GM19240 (cell line): ENCODE data around the gene PRRC1.
"Not testable (repeated sequence)": the region's sequence is repeated elsewhere in the genome, so short reads cannot be mapped to it uniquely, and the experiment has no call there.

Experiments
- DNase-seq: peaks from one replicate; pipeline ENCODE4 v3.0.0; 2011; ENCODE audit warnings: low spot score; ENCODE audit not compliant: insufficient read length

Gene PRRC1

DNA sequence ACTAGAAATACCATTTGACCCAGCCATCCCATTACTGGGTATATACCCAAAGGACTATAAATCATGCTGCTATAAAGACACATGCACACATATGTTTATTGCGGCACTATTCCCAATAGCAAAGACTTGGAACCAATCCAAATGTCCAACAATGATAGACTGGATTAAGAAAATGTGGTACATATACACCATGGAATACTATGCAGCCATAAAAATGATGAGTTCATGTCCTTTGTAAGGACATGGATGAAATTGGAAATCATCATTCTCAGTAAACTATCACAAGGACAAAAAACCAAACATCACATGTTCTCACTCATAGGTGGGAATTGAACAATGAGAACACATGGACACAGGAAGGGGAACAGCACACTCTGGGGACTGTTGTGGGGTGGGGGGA is 27.8 kb downstream of the PRRC1 start:
- not testable (repeated sequence) for DNase-seq

DNA sequence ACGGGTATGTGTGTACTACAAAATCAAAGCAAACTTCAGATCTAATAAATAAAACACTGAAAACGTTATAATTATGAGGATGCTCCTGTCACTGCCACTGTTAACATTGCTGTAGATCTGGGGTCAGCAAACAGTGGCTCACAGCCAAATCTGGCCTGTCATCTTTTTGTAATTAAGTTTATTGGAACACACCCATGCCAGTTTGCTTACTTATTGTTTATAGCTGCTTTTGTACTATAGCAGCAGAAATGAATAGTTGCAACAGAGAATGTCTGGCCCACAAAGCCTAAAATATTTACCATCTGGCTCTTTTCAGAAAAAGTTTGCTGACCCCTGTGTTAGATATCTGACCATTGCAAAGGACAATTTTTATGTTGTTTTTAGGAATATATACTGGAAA is 32.1 kb downstream of the PRRC1 start:
- no peak for DNase-seq

DNA sequence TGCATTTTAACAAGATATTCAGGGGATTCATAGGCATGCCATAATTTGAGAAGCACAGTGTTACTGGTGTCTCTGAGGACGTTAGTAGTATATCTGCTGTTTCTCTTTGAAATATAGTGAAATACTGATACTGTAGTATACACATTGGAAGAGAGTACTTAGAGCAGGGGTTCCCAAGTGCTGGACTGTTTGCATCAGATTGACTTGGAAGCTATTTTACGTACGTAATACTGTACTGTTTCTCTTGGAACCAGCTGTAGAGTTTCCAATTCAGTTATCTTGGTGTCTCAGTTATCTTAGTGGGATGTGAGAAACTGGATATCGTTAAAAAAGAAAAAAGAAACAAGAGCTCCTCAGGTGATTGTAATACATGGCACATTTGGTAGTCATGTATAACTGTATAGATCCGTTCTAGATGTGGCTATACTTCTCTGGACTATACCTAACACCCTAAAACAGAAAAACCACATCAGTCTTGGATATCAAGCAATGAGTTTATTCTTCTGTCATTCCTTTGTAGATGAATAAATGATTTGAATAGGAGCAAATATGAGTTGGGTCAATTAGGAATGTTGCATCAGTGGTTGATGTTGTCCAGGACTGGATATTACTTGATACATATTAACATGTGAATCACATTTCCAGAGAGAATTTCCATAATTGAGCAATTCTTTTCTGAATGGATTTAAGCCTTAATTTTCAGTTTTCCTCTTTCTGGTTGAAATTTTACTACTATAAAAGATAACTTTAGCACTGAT is 33.4 kb downstream of the PRRC1 start:
- no peak for DNase-seq

DNA sequence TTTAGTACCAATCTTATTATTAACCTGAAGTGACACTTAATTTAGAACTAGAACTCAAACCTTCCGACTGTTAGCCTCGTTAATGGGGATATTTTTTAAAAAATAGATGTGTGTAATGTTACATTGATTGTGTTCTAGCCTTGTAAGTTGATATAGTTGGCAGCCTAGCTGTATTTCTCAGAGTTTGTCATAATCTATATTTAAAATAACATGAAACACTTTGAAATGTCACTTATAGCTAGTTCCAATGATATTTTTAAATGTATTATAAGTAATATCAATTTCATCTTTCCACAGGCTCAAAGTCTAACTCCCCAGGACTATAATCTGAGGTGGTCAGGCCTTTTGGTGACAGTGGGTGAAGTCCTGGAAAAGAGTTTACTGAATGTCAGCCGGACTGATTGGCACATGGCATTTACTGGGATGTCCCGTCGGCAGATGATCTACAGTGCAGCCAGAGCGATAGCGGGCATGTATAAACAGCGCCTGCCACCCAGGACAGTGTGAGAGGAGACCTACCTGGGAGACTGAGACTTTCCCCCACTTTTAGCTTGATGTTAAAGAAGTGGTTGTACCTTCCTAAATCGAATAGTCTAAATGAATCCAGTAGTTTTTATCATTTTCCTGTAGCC is 34.1 kb downstream of the PRRC1 start:
- DNase-seq: no peak

DNA sequence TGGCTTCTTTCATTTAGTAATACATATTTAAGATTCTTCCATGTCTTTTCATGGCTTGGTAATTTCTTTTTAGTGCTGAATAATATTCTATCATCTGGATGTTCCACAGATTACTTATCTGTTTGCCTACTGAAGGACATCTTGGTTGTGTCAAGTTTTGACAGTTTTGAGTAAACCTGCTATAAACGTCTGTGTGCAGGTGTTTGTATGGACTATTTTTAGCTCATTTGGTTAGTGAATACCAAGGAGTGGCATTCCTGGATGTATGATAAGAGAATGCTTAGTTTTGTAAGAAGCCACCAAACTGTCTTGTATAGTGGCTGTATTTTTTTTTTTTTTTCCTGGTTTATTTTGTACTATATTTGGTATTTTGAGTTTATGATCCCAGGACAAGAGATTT is 38.4 kb downstream of the PRRC1 start:
- DNase-seq: no peak

DNA sequence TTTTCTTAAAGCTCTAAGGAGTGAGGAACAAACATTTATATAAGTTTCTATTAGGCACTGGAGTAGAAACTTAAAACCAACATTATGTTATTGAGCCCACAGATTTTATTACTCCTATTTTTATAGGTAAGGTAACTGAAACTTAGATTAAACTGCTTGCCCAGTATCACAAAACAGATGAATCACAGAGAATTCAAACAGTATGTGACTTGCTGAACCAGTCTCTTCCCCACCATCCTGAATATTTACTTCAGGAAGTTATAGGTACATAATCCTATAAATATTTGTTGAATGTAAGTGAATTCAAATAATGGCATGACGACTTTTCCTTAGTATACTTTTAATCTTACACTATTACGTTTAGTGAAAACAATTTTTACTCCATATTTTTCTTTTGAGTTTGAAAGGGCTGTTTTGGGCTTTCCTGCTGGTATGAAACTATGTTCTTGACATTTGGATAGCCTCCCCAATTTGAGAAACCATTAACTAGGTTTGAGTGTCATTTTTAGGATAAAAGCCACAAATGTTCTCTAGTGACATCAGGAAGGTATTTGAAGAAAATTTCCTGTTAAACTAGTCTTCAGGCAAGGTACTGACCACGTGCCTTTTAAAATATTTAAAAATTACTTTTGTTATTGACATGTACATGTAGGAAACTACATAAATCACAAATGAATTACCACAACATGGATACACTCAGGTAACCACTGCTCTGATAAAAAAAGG is 39.3 kb downstream of the PRRC1 start:
- DNase-seq: no peak

DNA sequence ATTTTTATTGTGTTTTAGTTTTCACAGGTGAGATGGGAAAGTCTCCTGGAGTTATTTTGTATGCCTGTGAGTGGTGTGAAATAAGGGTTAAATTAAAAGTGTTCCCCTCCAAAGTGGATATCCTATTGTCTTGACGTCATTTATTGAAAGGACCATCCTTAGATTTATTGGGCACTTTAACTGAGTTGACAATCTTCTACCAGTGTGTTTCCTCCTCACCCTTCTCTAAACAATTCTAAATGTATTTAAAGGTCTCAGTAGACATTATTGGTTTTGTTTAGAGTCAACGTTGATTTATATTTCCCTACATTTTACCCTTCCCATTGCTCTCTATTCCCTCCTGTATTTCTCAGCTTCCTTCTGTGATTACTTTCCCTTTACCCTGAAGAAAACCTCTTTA is 40.8 kb downstream of the PRRC1 start:
- no peak for DNase-seq

DNA sequence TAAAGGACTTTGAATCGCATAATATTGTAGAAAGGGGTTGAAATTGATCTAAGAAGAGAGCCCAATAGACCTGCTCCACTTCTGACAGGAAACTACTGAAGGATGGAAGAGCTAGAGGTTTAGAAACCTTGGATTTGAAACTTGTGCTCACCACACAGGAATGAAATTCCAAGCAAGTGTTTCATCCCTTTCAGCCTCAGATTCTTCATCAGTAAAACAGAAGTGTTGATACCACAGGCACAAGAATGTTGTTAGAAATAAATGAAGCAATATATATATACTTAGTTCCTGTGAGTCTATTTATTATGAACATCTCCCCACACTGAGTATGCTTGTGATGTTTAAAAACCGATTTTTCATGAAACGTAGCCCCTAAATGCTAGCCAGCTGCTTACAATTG is 43.8 kb downstream of the PRRC1 start:
- DNase-seq: no peak

DNA sequence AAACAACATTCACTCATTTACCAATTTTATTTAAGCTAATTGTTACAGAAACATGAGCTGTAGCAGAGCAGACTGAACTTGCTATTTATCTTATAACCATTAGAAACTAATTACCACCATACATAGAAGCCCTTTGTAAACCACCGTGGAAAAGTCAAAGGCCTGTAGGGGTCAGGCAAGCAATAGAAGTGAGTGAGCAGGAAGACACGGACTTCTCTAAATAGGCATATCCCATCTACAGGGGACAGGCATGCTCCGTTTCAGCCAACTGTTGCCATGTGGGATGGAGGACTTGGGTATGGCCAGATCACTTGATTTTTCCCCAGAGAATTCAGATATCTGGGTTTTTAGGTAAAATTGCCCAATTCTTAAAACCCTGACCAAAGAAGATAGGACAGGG is 44.8 kb downstream of the PRRC1 start:
- DNase-seq: no peak

DNA sequence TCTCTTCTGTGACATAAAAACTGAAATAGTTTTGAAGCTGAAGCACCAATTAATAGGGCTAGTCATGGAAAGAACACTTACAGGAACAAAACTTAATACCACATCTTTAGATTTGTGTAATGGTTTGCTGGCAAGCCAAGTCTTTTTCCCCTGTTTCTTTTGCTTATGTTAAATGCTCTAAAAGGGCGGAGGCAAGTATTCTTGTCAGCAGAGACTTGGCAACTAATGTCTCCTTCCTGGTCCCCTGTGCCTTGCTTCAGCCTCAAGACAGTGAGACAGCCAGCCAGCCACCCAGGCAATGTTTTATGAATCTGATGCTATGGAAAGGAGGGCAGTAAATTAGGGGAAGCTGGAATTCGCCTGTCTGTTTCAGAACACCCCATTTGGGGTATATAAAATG is 45.7 kb downstream of the PRRC1 start:
- no peak for DNase-seq

DNA sequence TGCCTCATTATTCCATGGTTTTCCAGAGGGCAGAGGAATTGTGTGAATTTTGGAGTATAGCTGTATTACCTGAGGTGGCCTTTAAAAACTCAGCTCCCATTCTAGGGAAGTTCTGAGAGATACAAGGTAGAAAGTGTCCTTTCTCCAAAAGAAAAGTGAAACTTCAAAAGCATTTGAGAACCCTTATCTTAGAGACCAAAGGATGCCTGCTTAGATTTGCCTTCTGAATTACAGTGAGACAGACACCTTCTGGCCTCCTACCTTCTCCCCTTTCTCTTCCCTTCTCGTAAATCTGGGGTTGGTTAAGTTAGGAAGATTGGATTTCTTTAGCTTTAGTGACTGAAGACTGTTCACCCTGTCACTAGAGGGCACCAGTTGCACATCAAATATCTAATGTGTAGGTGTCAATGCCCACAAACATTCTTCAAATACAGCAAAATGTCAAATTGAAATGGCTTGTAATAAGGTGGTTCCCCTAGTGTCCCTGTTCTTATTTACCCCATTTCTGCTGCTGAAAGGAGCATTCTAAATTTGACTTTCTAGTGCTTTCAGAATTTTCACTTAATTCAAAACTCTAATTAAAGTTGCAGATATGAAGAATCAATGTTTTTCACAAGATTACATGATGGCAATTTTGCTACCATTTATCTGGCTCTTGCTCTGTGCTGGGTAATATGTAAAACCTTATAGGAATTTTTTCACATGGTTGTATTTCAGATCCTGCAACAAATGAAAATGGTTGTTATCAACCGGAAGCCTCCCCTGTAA is 46.7 kb downstream of the PRRC1 start:
- no peak for DNase-seq

DNA sequence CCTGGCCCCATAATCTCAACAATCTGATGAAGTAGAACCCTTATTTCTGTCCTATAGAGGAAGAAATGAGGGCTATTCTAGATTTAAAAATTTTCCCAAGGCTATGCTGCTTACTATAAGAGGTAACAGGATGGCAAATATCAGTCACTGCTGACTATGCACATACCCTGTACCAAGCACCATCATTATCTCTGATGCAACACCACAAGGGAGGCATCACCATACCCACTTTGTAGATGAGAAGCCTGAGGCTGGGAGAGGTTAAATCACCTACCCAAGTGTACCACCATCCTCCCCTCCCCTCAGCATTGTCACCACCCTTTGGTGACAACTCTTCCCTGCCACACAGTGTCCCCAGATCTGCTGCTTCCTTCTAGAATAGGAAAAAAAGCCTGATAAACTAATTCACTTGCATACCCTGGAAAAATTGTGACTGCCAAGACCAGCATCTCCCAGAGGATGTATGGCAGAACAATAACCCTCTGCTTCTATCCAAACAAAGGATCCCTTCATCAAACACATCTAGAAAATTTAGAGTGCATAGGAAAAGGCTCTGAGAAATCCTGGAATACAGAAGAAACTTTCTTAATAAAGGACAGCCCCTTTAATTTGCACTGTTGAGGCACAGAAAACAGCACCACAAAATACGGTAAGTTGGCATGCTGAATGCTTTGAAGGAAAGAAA is 48.3 kb downstream of the PRRC1 start:
- DNase-seq: no peak

DNA sequence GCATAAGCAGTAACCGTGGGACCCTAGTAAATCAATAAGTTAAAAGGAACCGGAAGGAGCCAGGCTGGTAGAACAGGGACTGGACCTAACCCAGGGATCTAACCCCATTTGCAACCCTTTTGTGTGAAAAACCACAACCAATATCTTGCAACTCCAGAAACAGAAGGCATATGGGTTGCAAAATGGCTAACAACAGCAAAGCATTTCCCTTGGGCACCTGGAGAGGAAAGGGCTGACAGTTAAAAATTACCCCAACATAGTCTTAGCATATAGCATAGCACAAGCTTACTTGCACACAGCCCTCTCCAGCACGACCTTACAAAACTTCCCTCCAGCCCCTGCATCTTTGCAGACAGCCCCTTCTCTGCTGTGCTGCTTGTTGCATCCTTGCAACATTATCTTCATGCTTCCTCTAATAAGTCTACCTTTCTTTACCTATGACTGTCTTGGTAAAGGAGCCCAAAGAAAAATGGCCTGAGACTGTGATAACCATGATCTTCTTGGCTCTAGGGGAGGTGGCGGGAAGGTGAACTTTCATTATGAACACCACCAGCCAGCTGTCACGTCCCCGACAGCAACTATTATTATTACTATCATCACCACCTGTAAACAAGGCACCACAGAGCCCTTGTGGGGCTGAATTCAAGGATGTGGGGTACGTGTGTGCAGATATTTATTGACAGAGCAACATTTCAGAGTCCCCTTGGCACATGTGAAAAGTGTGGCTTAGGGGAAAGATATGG is 49.8 kb downstream of the PRRC1 start:
- DNase-seq: peak; percentile 60

DNA sequence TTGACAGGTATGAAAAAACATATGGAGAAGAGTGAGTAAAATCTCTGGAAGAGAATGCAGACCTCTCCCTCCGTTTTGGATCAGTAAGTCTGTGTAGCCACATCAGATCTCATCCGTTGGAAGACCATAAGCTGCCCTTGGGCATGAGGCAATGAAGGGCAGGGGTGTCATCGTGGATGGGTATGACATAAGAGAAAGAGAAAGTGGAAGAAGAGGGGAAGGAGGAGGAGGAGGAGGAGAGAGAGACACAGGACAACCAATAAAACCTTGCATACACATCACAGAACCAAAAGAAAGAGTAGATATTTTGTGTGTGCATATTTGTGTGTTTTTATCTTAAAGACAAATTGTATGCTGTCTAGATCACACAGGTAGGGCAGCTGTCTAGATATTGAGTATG is 50.7 kb downstream of the PRRC1 start:
- no peak for DNase-seq

DNA sequence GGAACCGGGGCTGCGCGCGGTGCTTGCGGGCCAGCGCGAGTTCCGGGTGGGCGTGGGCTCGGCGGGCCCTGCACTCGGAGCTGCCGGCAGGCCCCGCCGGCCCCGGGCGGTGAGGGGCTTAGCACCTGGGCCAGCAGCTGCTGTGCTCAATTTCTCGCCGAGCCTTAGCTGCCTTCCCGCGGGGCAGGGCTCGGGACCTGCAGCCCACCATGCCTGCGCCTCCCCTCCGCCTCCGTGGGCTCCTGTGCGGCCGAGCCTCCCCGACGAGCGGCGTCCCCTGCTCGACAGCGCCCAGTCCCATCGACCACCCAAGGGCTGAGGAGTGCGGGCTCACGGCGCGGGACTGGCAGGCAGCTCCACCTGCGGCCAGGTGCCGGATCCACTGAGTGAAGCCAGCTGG is 52.0 kb downstream of the PRRC1 start:
- DNase-seq: not testable (repeated sequence)

DNA sequence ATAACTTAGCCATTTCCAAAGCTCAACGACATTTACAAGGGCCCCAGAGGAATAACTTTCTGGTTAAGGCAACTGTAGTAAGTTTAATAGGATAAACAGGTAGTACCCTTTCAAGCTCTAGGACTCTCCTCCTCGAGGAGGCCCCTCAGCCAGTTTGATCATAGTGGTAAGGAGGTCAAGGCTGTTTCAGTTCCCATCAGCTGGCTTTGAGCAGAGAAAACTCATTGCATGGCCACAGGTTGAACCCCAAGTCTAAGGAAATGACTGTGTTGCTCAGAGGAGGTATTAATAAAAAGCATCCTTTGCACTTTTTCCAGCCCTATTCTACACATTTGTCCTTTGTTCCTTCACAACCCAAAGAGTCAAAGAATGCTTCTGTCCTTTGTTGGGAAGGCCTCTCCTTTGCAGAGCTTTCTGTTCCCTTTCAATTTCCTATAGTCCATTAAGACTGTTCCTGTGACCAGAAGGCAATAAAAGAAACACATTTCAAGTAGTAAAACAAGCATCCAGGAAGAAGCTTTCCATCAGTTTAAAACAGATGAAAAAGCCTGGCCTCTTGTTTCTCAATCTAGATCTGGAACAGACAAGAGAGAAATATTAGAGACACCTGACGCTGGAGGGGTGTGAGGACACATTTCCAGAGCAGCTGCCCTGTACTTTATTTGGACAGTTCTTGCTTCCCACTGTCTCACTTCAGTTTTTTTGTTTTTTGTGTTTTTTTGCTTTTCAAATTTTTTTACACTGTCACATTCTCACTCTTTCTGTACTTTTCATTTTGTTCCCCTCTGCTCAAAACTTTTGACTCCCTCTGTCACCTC is 54.1 kb downstream of the PRRC1 start:
- peak; percentile 71 for DNase-seq

DNA sequence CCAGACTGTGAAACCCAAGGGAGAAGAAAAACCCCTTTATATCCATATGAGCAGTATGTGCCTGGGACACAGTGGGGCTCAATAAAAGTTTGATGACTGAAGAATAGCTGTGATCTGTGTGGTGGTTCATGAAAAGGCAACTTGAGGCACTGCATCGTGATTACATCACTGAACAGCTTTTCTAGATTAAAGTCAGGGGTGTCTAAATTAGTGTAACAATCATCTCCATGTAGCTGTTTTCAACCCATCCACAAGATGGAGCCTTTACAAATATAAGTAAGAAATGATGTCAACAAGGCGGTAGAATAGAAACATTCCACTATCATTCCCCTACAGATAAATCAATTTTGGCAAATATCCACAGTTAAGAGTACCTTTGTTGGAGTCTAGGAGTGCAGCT is 55.5 kb downstream of the PRRC1 start:
- DNase-seq: no peak

DNA sequence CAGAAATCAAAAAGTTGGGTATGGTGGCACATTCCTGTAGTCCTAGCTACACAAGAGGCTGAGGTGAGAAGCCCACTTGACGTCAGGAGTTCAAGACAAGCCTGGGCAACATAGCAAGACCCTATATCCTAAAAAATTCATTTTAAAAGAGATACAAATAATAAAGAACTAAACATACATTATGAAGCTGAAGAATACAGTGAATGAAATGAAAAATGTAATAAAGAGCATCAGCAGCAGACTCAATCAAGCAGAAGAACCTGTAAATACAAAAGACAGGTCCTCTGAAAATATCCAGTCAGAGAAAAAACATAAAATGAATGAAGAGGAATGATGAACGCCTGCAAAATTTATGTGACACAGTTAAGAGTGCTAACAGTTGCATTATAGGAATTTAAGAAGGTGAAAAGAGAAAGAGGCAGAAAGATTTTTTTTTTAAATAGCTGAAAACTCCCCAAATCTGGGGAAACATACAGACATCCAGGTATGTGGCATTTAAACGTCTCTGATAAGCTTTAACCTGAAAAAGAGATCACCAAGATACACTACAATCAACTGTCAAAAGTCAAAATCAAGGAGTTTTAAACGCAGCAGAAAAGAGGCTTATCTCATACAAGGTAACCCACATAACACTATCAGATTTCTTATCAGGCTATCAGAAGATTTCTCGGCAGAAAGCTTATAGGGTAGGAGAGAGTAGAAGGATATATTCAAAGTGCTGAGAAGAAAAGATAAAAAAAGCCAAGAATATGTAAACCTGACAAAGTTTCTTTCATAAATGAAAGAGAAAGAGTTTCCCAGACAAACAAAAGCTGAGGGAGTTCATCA is 57.6 kb downstream of the PRRC1 start:
- no peak for DNase-seq

DNA sequence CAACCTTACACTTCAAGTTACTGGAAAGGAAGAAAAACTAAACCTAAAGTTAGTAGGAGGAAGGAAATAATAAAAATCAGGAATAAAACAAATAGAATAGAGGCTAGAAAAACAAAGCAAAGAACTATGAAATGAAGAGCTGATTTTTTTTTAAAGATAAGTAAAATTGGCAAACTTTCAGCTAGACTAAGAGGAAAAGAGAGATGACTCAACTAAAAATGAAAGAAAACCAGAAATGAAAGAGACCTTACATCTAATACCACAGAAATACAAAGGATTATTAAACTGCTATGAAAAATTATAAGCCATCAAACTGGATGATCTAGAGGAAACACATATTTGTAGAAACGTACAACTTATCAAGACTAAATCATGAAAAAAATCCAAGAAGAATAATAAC is 60.0 kb downstream of the PRRC1 start:
- no peak for DNase-seq
